Stimulated activated CD4-positive, alpha-beta T cell treated with anti-CD3 and anti-CD28 coated beads, Interleukin-1b, Interleukin-23, amount 100 ng/mL, for 48 hours (primary cell): ENCODE results near the gene SLFN13.
"Not testable (repeated sequence)": the region's sequence is repeated elsewhere in the genome, so short reads cannot be mapped to it uniquely, and the experiment has no call there.

Experiments used
- DNase-seq: peaks from one replicate; pipeline ENCODE4 v3.0.0-alpha.2; 2020

Gene SLFN13

DNA sequence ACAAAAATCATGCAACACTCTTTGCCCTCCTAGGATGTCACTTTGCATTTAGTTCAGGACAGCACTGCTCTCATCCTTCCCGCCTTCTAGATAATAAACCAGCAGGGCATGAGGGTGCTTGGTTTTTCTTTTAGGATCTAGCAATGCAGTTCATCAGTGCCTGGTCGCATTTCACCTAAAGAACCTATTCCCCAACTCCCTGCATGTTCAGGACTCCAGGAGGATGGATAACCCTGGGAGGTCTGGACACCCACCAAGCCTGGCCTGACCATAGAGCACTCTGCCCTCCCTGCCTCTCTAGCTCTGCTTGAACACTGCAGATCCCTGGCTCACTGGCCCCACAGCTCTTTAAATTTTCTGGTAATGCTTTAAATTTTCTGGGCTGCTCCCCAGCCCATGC, 18.9 kb downstream of the SLFN13 start:
- no peak for DNase-seq

DNA sequence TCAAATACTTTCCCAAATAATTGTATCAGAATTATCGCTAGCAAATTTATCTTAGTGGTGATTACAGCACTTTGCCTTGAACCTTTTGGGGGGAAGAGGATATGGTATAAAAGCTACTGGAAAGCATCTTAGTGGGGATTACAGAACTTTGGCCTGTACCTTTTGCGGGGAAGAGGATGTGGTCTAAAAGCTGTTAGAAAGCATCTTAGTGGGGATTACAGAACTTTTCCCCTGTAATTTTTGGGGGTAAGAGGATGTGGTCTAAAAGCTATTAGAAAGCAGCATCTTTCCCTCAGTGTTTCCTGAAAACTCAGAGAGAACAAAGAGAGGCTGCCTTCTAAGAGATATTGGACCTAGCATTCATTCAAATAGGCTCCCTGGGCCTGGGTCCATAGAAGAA, 20.3 kb downstream of the SLFN13 start:
- no peak for DNase-seq

DNA sequence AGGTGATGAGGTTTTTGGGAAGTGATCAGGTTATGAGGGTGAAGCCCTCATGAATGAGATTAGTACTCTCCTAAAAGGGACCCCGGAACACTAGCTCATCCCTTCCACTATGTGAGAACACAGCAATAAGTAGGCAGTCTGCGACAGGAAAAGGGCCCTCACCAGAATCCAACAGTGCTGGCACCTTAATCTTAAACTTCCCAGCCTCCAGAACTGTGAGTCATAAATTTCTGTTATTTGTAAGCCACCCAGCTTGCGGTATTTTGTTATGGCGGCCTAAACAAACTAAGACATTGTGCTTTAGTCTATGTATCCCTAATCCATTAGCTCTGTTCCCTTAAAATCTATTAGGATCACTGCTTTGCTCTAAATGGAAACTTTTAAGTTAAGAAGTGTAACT, 24.8 kb downstream of the SLFN13 start:
- no peak for DNase-seq

DNA sequence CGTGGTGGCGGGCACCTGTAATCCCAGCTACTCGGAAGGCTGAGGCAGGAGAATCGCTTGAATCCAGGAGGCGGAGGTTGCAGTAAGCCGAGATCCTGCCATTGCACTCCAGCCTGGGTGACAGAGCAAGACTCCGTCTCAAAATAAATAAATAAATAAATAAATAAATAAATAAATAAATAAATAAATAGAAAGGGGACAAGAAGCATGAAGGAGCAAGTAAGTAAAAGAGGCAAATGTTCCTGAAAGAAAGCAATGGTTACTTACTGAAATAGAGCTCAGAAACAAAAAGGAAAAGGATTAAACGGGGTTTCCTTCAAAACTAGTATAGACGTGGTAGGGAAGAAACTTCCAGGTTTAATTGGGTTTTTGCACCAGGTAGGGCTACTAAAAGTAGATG, 27.5 kb downstream of the SLFN13 start:
- DNase-seq, result not testable (repeated sequence)

DNA sequence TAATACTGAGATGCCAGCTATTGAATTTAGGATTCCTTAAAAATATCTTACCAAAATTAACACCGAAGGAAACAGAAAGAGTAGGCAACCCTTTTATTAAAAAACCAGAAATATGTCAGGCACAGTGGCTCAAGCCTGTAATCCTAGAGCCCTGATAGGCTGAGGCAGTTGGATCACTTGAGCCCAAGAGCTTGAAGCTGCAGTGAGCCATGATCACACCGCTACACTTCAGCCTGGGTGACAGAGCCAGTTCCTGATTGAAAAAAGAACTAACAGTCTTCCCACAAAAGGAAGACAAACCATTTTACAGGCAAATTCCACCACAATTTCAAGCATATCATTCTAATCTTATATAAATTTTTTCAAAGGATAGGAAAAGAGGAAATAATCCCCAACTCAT, 31.9 kb downstream of the SLFN13 start:
- no peak for DNase-seq

DNA sequence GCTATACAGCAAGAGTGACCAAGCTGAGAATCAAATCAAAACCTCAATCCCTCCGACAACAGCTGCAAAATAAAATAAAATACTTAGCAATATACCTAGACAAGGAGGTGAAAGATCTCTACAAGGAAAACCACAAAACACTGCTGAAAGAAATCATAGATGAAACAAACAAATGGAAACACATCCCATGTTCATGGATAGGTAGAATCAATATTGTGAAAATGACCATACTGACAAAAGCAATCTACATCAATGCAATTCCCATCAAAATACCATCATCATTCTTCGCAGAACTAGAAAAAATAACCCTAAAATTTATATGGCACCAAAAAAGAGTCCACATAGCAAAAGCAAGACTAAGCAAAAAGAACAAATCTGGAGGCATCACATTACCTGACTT, 33.9 kb downstream of the SLFN13 start:
- DNase-seq, result not testable (repeated sequence)

DNA sequence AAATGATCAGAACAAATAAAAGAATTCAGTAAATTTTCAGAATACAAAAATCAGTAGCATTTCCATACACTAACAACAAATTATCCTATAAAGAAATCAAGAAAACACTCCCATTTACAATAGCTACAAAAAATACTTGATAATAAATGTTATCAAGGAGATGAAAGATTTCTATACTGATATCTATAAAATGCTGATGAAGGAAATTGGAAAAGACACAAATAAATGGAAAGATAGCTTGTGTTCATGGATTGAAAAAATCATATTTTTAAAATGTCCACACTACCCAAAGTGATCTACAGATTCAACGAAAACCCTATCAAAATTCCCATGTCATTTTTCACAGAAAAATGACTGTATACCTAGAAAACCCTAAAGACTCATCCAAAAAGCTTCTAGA, 34.3 kb downstream of the SLFN13 start:
- DNase-seq, result no peak

DNA sequence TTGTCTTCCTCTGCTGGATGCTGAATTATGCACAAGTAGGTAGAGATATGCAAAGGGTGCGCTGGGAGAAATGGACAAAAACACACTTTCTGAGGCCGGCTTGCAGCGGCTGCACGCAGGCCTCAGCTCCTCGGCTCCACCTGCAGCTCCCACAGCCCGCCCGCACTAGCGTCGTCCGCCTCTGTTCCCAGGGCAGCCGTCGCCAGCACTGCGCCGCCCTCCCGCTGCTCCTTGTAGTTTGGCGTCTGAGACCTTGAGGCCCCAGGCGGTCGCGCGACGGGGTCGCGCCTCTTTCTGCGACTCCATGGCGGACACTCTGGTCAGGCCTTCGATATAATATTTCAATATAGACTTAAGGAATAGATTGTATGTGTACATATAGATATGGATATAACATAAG, 41.0 kb downstream of the SLFN13 start:
- no peak for DNase-seq

DNA sequence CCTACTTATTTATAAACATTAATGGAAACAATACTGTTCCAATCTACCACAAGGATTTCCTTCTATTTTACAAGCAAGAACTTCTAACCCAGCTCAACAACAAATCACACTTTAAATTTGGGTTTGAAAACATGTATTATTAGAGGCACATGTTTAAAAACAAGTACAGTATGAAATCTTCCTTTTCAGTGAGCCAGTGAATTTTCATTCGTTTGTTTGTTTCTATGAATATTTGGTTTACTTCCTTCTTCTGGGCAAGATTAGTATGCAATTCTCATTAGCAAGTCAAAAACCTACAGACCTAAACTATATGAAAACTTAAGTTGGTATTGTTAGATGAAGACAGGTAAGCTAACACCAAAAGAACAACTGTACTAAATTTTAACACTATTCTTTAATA, 42.0 kb downstream of the SLFN13 start:
- DNase-seq, result no peak

DNA sequence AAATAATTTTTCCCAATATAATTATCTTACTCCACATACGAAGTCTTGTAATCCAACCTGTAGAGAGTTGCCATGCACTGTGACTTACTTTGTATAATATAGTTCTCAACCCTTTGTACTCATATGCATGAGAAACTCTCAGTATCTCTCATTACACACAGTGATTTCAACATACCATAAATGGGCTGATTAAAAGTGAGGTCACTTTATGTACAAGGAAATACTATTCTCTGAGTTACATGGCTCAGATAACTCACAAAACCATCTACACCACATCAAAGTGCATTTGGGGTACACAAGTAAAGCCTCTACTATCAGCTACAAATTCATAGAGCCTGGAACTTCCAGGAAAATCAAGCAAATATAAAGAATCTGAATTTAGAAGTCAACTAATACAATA, 44.2 kb downstream of the SLFN13 start:
- DNase-seq, result no peak

DNA sequence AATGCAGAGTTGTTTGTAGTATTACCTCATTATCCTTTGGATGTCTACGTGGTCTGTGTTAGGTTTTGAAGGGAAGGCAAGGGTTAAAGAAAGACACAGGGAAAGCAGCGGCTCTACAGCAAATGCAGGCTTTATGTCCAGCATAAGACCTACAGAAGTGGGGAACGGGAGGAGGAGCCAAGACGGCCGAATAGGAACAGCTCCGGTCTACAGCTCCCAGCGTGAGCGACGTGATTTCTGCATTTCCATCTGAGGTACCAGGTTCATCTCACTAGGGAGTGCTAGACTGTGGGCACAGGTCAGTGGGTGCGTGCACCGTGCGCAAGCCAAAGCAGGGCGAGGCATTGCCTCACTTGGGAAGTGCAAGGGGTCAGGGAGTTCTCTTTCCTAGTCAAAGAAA, 54.8 kb downstream of the SLFN13 start:
- not testable (repeated sequence) for DNase-seq

DNA sequence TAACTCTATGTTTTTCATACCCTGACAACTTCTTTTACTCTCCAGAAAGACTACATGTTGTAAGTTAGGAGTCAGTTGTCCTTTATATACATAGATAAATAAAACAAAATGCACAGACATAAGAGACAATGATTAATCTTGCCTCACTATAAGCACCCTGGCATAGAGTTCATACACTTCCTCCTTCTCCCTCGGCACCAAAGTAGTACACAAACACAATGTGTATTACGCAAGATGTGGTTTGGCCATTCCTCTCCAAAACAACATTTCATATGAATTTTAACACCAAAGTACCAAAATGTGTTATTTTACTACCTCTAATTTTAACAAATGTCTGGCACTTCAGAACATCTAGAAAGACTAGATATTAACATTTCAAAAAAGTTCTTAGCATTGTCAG, 57.9 kb downstream of the SLFN13 start:
- DNase-seq, result no peak

DNA sequence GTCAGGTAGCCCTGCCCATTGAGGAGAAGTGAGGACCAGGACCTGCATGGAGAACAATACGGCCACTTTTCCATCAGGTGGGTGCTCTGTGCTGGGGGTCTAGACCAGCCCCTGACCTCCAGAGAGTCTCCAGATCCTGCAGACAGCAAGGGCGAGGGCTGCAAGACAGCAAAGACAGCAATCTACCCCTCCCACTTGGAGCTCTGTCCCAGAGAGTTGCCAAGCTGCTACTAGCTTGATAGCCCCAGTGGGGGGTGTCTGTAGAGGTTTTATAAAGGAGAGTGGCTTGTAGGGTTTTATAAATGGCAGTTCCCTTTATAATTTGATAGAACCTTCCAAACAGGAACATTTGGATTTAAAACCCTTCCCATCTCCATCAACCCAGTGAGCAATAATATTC, 58.4 kb downstream of the SLFN13 start:
- DNase-seq, result no peak

DNA sequence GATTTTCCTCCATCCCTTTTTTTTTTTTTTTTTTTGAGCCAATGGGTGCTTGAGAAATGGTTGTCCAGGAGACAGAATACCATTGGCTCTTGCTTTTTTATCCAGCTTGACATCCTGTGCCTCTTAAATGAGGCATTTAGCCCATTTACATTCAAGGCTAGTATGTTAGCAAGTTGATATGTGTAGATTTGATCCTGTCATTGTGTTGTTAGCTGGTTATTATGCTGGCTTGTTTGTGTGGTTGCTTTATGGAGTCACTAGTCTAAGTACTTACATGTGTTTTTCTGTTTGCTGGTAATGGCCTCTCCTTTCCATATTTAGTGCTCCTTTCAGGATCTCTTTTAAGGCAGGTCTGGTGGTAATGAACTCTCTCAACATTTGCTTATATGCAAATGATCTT, 61.1 kb downstream of the SLFN13 start:
- DNase-seq, result no peak
